Measurements from ENCODE around the gene PGBD2.
"Not testable (repeated sequence)": the region's sequence is repeated elsewhere in the genome, so short reads cannot be mapped to it uniquely, and the experiment has no call there.

GRCh38 chr1:248882427-248882826, 23.6 kb upstream of the PGBD2 start:
- TF ChIP-seq CTCF, MAX (IDR thresholded peaks at IDR 0.05; ENCODE audit: low read depth, low read length): not testable (repeated sequence)
